DOHH2 (cell line): Measurements from ENCODE around the gene TMEM119.

Experiments
- H3F3A ChIP-seq: fragments of 200-600 bp; sonication (generic), shearing (Covaris generic); 2 replicates; pipeline ENCODE4 v1.6.0; 2016; ENCODE audit warnings: antibody characterized with exemption, mild to moderate bottlenecking; ENCODE audit not compliant: control insufficient read depth, insufficient read depth
- H3K27ac ChIP-seq: fragments of 200-600 bp; sonication (generic); 2 replicates; pipeline ENCODE4 v1.5.1; 2014; ENCODE audit warnings: low read depth, mild to moderate bottlenecking, low read length, moderate library complexity
- H3K27me3 ChIP-seq: fragments of 200-600 bp; sonication (generic); 2 replicates; pipeline ENCODE4 v1.6.1; 2014; ENCODE audit warnings: mild to moderate bottlenecking, low read length, mixed read lengths; ENCODE audit not compliant: control insufficient read depth
- H3K36me3 ChIP-seq: fragments of 200-600 bp; sonication (generic); 2 replicates; pipeline ENCODE4 v1.6.1; 2014; ENCODE audit warnings: mild to moderate bottlenecking, low read length, moderate library complexity, mixed read lengths; ENCODE audit not compliant: control insufficient read depth
- H3K4me1 ChIP-seq: fragments of 200-600 bp; sonication (generic); 2 replicates; pipeline ENCODE4 v1.6.1; 2014; ENCODE audit warnings: mild to moderate bottlenecking, low read length, mixed read lengths; ENCODE audit not compliant: control insufficient read depth
- H3K4me2 ChIP-seq: fragments of 200-600 bp; sonication (generic); 2 replicates; pipeline ENCODE4 v1.6.0; 2014; ENCODE audit warnings: mild to moderate bottlenecking, low read length, moderate library complexity
- H3K4me3 ChIP-seq: fragments of 200-600 bp; sonication (generic); 2 replicates; pipeline ENCODE4 v1.5.1; 2014; ENCODE audit warnings: mild to moderate bottlenecking, low read length, mixed read lengths
- H3K79me2 ChIP-seq: fragments of 200-600 bp; sonication (generic); 2 replicates; pipeline ENCODE4 v1.6.1; 2014; ENCODE audit warnings: mild to moderate bottlenecking, low read length, mixed read lengths; ENCODE audit not compliant: control insufficient read depth
- H3K9me2 ChIP-seq: fragments of 200-600 bp; sonication (generic); replicated peaks from 2 replicates; pipeline ENCODE4 v1.6.1; 2014; ENCODE audit warnings: mild to moderate bottlenecking, low read length, mixed read lengths; ENCODE audit not compliant: control insufficient read depth
- H3K9me3 ChIP-seq: fragments of 200-600 bp; sonication (generic); 2 replicates; pipeline ENCODE4 v1.6.1; 2014; ENCODE audit warnings: antibody characterized with exemption, low read length, mixed read lengths; ENCODE audit not compliant: control insufficient read depth, insufficient read depth
- H4K20me1 ChIP-seq: fragments of 200-600 bp; sonication (generic); 2 replicates; pipeline ENCODE4 v1.6.0; 2014; ENCODE audit warnings: low read depth, mild to moderate bottlenecking, antibody characterized with exemption, low read length, moderate library complexity; ENCODE audit not compliant: control insufficient read depth, insufficient read depth
- CTCF ChIP-seq: fragments of 200-600 bp; sonication (generic); IDR thresholded peaks from one replicate; pipeline ENCODE4 v1.5.1; 2014; ENCODE audit warnings: antibody characterized with exemption, mild to moderate bottlenecking, low read depth, low read length; ENCODE audit not compliant: poor library complexity, severe bottlenecking
- EZH2phosphoT487 ChIP-seq: fragments of 200-600 bp; sonication (generic); IDR thresholded peaks from 2 replicates; pipeline ENCODE4 v1.6.1; 2017; ENCODE audit warnings: borderline replicate concordance, mild to moderate bottlenecking, antibody characterized with exemption, low read length, moderate library complexity, mixed read lengths

TMEM119 gene

GRCh38 chr12:108548954-108549521 lies 48.8 kb downstream of the TMEM119 start:
- Histone ChIP-seq H3K79me2 (peaks cover 99% of the 10 kb centered on the region), H3K4me1 (peaks cover 97% of the 10 kb centered on the region), H4K20me1 (no peaks in the 10 kb centered on the region), H3K4me3 (peak overlapping the region; percentile 41), H3F3A (peaks cover 12% of the 10 kb centered on the region), H3K27me3 (no peaks in the 10 kb centered on the region), H3K36me3 (peaks cover 91% of the 10 kb centered on the region), H3K9me3 (no peaks in the 10 kb centered on the region), H3K4me2 (peak overlapping the region; percentile 63), H3K27ac (peak overlapping the region; percentile 56), H3K9me2 (no peaks in the 10 kb centered on the region)
- TF ChIP-seq EZH2phosphoT487 = no peak
- no peak for TF ChIP-seq CTCF

- peak overlapping the region; percentile 1 for H3K4me3 ChIP-seq
- H3K27me3 ChIP-seq = no peaks in the 10 kb centered on the region
- peak overlapping the region; percentile 56 for H3K27ac ChIP-seq
- peaks cover 95% of the 10 kb centered on the region for H3K36me3 ChIP-seq
- peaks cover 98% of the 10 kb centered on the region for H3K4me1 ChIP-seq
- H3K9me3 ChIP-seq = no peaks in the 10 kb centered on the region
- H3K79me2 ChIP-seq = peaks cover 99% of the 10 kb centered on the region
- H3K4me2 ChIP-seq = peak overlapping the region; percentile 63
- H4K20me1 ChIP-seq = no peaks in the 10 kb centered on the region
- H3F3A ChIP-seq = peaks cover 18% of the 10 kb centered on the region
- no peaks in the 10 kb centered on the region for H3K9me2 ChIP-seq
- TF ChIP-seq EZH2phosphoT487 = no peak
- no peak for TF ChIP-seq CTCF
Measured at GRCh38 chr12:108547686-108548085, 50.2 kb downstream of the TMEM119 start.

GRCh38 chr12:108543652-108544051 lies 54.2 kb downstream of the TMEM119 start:
- peak overlapping the region; percentile 69 for H3K4me2 ChIP-seq
- H3K27ac ChIP-seq = peak overlapping the region; percentile 93
- peaks cover 90% of the 10 kb centered on the region for H3K36me3 ChIP-seq
- TF ChIP-seq EZH2phosphoT487 (no peak), CTCF (no peak)
- peaks cover 89% of the 10 kb centered on the region for H3K4me1 ChIP-seq
- H3K9me3 ChIP-seq = no peaks in the 10 kb centered on the region
- peaks cover 93% of the 10 kb centered on the region for H3K79me2 ChIP-seq
- no peaks in the 10 kb centered on the region for H3K9me2 ChIP-seq
- no peaks in the 10 kb centered on the region for H3K27me3 ChIP-seq
- H4K20me1 ChIP-seq = no peaks in the 10 kb centered on the region
- peaks cover 22% of the 10 kb centered on the region for H3F3A ChIP-seq
- no peak overlapping the region for H3K4me3 ChIP-seq
